GM21360 (cell line): ENCODE measurements around the gene YTHDF2.

ENCODE experiments used
- ATAC-seq: cut with Tn5 transposase; IDR thresholded peaks from one replicate; pipeline ENCODE4 v1.9.1; 2021; ENCODE audit warnings: mild to moderate bottlenecking, moderate library complexity; ENCODE audit not compliant: unreplicated experiment

YTHDF2 gene

DNA sequence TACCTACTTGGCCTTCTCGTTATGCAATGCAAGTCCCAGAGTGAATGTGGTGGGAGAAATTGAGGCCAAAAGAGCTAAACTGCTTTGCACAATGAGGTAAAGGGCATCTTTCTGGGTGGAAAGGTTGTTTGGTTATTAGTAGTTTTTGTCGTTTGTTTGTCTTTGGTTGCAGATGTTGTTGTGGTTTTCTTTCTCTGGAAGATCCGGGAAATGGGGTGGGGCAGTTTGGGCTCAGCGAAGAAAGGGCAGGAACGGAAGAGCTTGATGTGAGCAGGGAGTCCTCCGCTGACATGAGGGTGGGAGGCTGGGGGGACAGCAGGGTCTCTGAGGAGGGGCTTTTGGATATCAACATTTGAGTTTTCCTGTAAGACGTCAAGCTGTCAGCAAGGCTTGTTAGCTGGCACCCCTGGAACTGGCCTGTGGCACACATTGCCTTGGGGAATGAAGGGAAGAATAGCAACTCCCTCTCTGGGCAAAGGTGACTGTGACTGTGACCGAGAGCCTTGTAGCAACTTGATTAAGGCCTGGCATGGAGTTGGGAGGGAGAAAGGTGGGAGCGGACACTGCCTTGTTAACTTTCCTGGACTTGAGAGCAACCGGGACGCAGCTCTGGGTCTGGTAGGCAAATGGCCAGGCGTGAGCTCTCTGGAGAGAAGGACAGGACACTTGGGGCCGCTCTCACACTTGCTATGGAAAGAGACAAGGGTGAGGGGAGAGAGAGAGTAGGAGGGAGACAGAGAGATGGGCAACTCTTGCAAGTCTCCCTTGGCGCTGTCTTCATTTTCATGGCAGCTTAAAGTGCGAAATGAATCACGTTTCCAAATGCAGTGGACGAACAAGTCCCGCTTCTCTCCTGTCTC, 59.8 kb downstream of the YTHDF2 start:
- no peak for ATAC-seq

DNA sequence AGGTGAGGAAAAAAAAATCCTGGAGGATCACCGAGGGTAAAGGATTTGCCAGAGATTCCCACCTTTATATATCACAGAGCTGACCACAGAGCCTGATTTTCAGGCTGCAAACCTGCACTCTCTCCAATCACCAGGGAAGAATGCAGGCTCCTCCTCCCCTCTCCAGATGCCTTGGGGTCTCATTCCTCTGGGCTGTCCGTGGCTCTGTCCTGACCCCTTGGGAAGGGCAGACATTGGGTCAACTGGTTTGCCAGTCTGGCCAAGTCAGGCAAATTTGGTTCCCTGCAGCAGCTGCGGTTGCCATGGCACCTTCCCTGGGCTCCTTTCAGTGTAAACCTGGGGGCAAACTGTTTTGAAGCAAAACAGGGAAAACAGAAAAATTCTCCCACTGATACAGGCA, 63.6 kb downstream of the YTHDF2 start:
- ATAC-seq: no peak

- ATAC-seq: no peak
Measured at GRCh38 chr1:28801461-28801860, 64.7 kb downstream of the YTHDF2 start.

GRCh38 chr1:28803051-28803450, 66.3 kb downstream of the YTHDF2 start:
- ATAC-seq: no peak

- no peak for ATAC-seq
Measured at GRCh38 chr1:28803662-28804061, 66.9 kb downstream of the YTHDF2 start.

DNA sequence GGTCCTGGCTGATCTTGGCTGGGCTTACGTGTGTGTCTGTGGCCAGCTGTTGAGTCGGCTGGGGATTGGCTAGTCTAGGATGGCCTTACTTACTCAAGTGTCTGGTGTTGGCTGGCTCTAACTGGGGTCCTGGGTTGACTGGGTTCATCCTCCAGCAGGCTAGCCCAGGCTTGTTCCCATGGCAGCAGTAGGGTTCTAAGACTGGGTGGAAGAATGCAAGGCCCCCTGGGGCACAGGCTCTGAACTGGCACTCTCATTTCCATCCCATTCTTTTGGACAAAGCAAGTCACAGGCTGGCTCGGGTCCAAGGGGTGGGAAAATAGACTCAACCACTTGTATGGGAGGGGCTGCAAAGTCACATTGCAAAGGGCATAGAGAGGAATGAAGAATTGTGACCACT, 67.3 kb downstream of the YTHDF2 start:
- ATAC-seq: no peak

DNA sequence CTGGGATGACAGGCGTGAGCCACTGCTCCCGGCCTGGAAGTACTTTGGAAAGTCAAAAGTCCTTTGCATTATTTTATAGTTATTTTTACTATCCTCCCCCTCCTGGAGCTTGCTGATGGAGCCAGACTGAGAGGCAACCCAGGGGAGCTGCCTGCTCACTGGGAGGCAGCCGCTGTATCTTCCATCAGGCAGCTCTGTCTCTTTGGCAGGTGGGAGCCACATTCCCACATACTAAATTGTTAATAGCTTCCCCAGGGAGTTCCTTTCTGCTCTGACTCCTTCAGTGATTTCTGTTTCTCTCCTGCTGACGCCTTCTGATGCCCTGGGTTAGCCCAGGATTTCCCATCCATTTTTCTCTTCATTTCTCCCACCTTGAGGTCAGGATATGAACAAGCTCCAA, 70.3 kb downstream of the YTHDF2 start:
- ATAC-seq: no peak

GRCh38 chr1:28807986-28808385, 71.2 kb downstream of the YTHDF2 start:
- no peak for ATAC-seq

- ATAC-seq: no peak
Measured at GRCh38 chr1:28811369-28811765, 74.6 kb downstream of the YTHDF2 start.

DNA sequence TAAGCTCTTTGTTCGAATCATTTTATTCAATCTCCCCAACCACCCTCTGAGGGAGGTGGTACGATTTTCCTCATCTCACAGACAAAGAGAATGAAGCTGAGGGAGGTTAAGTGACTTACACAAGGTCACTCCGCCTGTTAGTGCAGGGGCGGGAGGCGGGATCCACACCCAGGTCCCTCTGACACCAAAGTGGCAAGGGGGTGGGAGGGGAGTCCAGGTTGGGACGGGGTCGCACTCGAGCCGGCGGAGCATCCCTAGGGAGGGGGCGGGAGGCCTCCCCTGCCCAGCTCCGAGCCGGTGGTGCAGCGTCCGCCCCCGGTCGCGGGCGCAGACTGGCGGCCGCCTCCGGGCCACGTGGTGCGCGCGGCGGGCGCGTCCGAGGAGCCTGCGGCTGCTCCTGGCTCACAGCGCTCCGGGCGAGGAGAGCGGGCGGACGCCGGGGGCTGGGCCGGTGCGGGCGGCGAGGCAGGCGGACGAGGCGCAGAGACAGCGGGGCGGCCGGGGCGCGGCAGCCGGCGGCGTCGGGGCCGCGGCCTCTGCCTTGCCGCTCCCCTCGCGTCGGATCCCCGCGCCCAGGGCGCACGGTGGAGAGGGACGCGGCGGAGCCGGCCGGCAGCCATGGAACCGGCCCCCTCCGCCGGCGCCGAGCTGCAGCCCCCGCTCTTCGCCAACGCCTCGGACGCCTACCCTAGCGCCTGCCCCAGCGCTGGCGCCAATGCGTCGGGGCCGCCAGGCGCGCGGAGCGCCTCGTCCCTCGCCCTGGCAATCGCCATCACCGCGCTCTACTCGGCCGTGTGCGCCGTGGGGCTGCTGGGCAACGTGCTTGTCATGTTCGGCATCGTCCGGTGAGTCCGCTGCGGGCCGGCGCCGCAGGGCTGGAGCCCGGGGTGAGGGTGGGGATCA, 75.3 kb downstream of the YTHDF2 start, which contains the start of gene OPRD1:
TSS of gene OPRD1 (plus strand) at position 405 of the 903 bp plus-strand sequence. CDS start at position 619, 214 bp downstream.
- no peak for ATAC-seq

GRCh38 chr1:28812669-28813468, 76.1 kb downstream of the YTHDF2 start:
- ATAC-seq: no peak

DNA sequence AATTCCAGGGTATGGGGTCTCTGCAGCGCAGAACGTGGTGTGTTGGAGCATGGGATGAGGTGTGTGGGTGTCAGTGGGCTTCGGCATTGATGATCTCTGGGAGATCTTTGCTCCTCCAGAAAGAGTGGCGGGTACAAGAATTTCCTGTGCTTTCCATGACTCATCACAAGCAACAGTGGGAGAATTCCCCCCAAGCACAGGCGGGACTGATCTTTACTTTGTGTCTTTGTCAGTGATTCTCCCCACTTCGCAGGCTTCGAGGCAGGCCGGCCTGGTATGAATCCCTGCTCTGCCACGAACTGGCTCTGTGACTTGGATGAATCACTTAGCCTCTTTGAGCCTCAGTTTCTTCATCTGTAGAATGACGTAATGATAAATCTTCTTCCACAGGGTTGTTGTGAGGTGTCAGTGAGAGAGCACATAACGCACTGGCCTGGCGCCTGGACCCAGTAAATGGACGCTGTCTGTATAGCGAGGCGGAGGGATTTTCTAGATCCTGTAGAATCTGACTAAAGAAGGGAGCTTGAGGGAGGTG, 77.3 kb downstream of the YTHDF2 start:
- ATAC-seq: no peak

DNA sequence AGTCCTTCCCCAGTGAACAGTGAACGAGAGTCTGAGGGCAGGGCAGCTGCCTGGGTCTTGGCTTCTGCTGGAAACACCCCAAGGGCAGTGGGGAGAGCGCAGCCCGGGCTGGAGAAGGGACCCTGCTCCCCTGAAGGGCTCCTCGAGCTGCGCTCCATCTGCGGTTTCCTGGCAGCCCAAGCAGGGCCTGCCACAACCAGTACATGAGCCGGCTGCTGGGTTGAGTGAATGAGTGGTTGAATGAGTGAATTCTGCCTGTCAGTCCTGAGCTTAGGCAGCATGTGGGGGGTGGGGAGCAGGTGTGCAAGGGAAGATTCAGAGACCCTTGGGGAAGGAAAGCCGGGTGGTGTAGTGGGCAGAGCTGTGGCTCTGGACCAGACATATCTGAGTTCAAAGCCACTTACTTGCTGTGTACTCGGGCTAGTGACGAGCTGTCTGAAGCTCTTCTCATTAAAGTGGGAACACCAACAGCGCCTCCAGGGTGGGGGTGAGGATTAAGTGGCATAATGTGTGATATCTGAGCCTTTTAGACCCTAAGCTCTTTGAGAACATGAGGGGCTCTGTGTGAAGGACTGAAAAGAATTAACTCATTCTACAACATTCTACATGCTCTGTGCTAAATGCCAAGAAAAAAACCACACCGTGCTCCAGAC, 78.9 kb downstream of the YTHDF2 start:
- ATAC-seq: no peak

DNA sequence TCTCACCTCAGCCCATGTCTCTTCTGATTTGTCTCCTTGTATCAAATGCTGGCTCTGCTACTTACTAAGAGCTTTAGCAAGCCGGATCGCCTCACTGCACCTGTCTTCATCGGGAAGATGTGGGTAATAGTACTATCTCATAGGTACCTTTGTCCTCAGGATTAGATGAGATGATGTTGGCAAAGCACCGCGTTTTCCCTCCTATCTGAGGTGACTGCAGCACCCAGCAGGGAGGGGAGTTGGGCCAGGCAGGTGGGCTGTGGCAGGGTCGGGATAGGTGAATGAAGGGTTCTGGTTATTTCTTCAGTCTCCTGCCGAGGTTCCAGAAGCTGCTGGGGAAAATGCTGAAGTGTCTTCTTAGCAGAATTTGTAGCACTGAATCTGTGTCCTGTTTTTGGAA, 80.4 kb downstream of the YTHDF2 start:
- ATAC-seq: no peak

GRCh38 chr1:28819020-28819419, 82.3 kb downstream of the YTHDF2 start:
- ATAC-seq: no peak
